Endothelial cell of umbilical vein (primary cell): ENCODE measurements around the gene NLGN1. TPM values are rescaled to one million over a fixed set of nuclear protein-coding genes. Genes with fewer than 3 reads are reported as not detected.
"Not testable (repeated sequence)": the region's sequence is repeated elsewhere in the genome, so short reads cannot be mapped to it uniquely, and the experiment has no call there.

Experiments used
- BruUV-seq: library from RNA; stranded (reverse); fragments of 400-500 nt; replicated peaks from 2 replicates; lab custom pipeline; 2021; lab: Mats Ljungman, UMichigan
- CTCF ChIA-PET: fragments of 300-600, 350-600 bp; sonication (Branson Sonifier 250); formaldehyde crosslinking; loops from one replicate; lab custom pipeline; 2021; ENCODE audit warnings: antibody characterized with exemption, inconsistent platforms; lab: Charles Lee
- POLR2A ChIA-PET: fragments of 300-600, 350-600 bp; sonication (Branson Sonifier 250); formaldehyde crosslinking; loops from one replicate; lab custom pipeline; 2021; ENCODE audit warnings: antibody characterized with exemption, inconsistent platforms; lab: Charles Lee
- DNase-seq: peaks from one replicate; pipeline ENCODE4 v3.0.0-alpha.2; 2011; ENCODE audit warnings: low read depth, low spot score
- FAIRE-seq: peaks from 2 replicates; lab custom pipeline; 2011; peaks lifted over from hg19 to GRCh38; lab: Jason Lieb, UNC
- H2AFZ ChIP-seq: 2 replicates; pipeline ENCODE4 v1.6.0; 2012; ENCODE audit warnings: low read depth, low read length, control low read depth, inconsistent platforms
- H3K27ac ChIP-seq: 2 replicates; pipeline ENCODE4 v1.5.1; 2011; ENCODE audit warnings: low read depth, mild to moderate bottlenecking, control low read depth, low read length, moderate library complexity; ENCODE audit not compliant: insufficient read depth
- H3K27me3 ChIP-seq, 2 experiments: 2 replicates each; pipeline versions ENCODE4 v1.6.0 to v1.6.1; 2011; ENCODE audit warnings: low read length in 2 of 2, mixed read lengths in 1 of 2; ENCODE audit not compliant: control insufficient read depth in 2 of 2, insufficient read depth in 2 of 2
- H3K36me3 ChIP-seq, 2 experiments: 2 replicates in 1 of 2; 3 replicates in 1 of 2; pipeline ENCODE4 v1.5.1; 2011; ENCODE audit warnings: low read length in 2 of 2, mild to moderate bottlenecking in 1 of 2, moderate library complexity in 1 of 2; ENCODE audit not compliant: control insufficient read depth in 2 of 2, insufficient read depth in 2 of 2; ENCODE audit errors: extremely low read depth in 1 of 2
- H3K4me1 ChIP-seq: 3 replicates; pipeline ENCODE4 v1.5.1; 2011; ENCODE audit warnings: mild to moderate bottlenecking, low read length; ENCODE audit not compliant: control insufficient read depth, insufficient read depth; ENCODE audit errors: extremely low read depth
- H3K4me2 ChIP-seq: 2 replicates; pipeline ENCODE4 v1.6.1; 2011; ENCODE audit warnings: low read length, control low read depth, mixed read lengths; ENCODE audit not compliant: insufficient read depth
- H3K4me3 ChIP-seq, 3 experiments: fragments of 200-600 bp in 1 of 3; sonication (generic), shearing (Covaris generic) in 1 of 3; replicated peaks in 1 of 3; 2 replicates each; pipeline ENCODE4 v1.5.1; 2011 to 2016; ENCODE audit warnings: control low read depth in 3 of 3, low read length in 3 of 3, mild to moderate bottlenecking in 2 of 3, inconsistent platforms in 1 of 3, low read depth in 1 of 3, moderate library complexity in 1 of 3; ENCODE audit not compliant: insufficient read depth in 1 of 3
- H3K79me2 ChIP-seq: 2 replicates; pipeline ENCODE4 v1.6.0; 2012; ENCODE audit warnings: low read length, inconsistent platforms; ENCODE audit not compliant: control insufficient read depth, insufficient read depth
- H3K9ac ChIP-seq: replicated peaks from 2 replicates; pipeline ENCODE3; 2011; ENCODE audit warnings: low read length, control low read depth; ENCODE audit not compliant: insufficient read depth; ENCODE audit errors: extremely low read depth
- H3K9me1 ChIP-seq: replicated peaks from 3 replicates; pipeline ENCODE4 v1.6.0; 2011; ENCODE audit warnings: mild to moderate bottlenecking, low read length; ENCODE audit not compliant: control insufficient read depth, insufficient read depth; ENCODE audit errors: extremely low read depth
- H3K9me3 ChIP-seq: replicated peaks from 2 replicates; pipeline ENCODE4 v1.5.1; 2012; ENCODE audit warnings: low read length, inconsistent platforms; ENCODE audit not compliant: control insufficient read depth, insufficient read depth
- H4K20me1 ChIP-seq: replicated peaks from 2 replicates; pipeline ENCODE3; 2011; ENCODE audit warnings: mild to moderate bottlenecking, low read length; ENCODE audit not compliant: control insufficient read depth, insufficient read depth; ENCODE audit errors: extremely low read depth
- EZH2 ChIP-seq: IDR thresholded peaks from 2 replicates; pipeline ENCODE4 v1.6.1; 2012; ENCODE audit warnings: borderline replicate concordance, low read depth, mild to moderate bottlenecking, moderate library complexity, low read length, inconsistent platforms; ENCODE audit not compliant: severe bottlenecking
- MYC ChIP-seq: IDR thresholded peaks from one replicate; pipeline ENCODE4 v1.6.1; 2011; ENCODE audit warnings: mild to moderate bottlenecking, low read depth, low read length
- POLR2A ChIP-seq: IDR thresholded peaks from 2 replicates; pipeline ENCODE4 v1.6.1; 2012; ENCODE audit warnings: low read depth, mild to moderate bottlenecking, control low read depth, low read length
- dilution Hi-C: fragments of 300-500 bp; cut with MboI; formaldehyde crosslinking; loops from one replicate; pipeline ENCODE4 v1.15.0; 2019; ENCODE audit warnings: low sequenced_read_pairs; ENCODE audit not compliant: extremely low pct_ligation_motif_present
- intact Hi-C: fragments of 100-400 bp; cut with micrococcal nuclease; formaldehyde crosslinking; loops from one replicate; pipeline ENCODE4 v1.10.0; 2022
- polyA plus RNA-seq, 4 experiments: library from polyadenylated mRNA; depleted of rRNA in 3 of 4; stranded (reverse) in 3 of 4; unstranded in 1 of 4; fragments of >200 nt; gene quantifications; 2 replicates each; pipeline versions ENCODE4 v1.2.1 to v1.2.3, GENCODE V29; 2011 to 2012; ENCODE audit warnings: missing spikeins in 1 of 4
- total RNA-seq: library from RNA; stranded (reverse); gene quantifications from 2 replicates; pipeline ENCODE4 v1.2.3, GENCODE V29; 2021

NLGN1 gene
- total and polyA plus RNA-seq, 2 donors (not counting 3 experiments of a cell fraction or from before 2014, with no cell fraction given), result 7.9 to 16.3 TPM

DNA sequence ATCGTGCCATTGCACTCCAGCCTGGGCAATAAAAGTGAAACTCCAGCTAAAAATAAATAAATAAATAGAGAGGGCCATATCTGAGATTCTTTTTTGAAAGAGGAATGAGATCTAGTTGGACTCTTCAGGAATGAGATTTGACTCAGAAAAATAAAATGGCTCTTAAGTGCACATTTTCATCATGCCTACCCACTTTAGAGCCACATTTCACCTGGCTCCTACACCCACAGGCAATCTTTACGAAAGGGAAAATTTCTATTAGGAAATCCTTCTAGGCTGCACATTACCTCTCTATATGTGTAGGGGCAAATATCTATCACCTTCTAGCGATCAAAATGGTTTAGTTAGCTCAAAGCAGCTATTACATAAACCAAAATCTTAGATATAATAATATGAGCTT is 16.9 kb upstream of the NLGN1 start:
- BruUV-seq, result no TSS peak
- ChIA-PET CTCF (interaction anchor here (0.8 to 1.2 kb wide), 3 partner anchors 8 to 11 kb away, joined by 3 to 4 read pairs (median 3); no protein-coding TSS in a partner anchor), POLR2A (no interaction called here)
- TF ChIP-seq EZH2, result no peak
- TF ChIP-seq MYC, result no peak
- no peak for TF ChIP-seq POLR2A
- Histone ChIP-seq H3K9me1 (no peaks in the 10 kb centered on the region), H4K20me1 (no peaks in the 10 kb centered on the region), H3K9me3 (no peaks in the 10 kb centered on the region), H3K9ac (no peak overlapping the region), H3K27ac (no peak overlapping the region), H3K4me2 (no peak overlapping the region), H3K4me1 (no peaks in the 10 kb centered on the region), H2AFZ (no peak overlapping the region), H3K36me3 (no peaks in the 10 kb centered on the region), H3K4me3 (no peak overlapping the region), H3K27me3 (no peaks in the 10 kb centered on the region), H3K79me2 (no peaks in the 10 kb centered on the region)
- intact Hi-C loops (no loop called here), dilution Hi-C loops (no loop called here)
- FAIRE-seq (no peak), DNase-seq (no peak)

DNA sequence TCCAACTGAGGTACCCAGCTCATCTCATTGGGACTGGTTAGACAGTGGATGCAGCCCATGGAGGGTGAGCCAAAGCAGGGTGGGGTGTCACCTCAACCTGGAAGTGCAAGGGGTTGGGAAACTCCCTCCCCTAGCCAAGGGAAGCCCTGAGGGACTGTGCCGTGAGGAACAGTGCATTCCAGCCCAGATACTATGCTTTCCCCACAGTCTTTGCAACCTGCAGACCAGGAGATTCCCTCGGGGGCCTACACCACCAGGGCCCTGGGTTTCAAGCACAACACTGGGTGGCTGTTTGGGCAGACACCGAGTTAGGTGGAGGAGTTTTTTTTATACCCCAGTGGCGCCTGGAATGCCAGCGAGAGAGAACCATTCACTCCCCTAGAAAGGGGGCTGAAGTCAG is 15.6 kb upstream of the NLGN1 start:
- H3K4me3 ChIP-seq, H3K4me1 ChIP-seq, H3K27ac ChIP-seq, H3K36me3 ChIP-seq, H3K27me3 ChIP-seq, H3K9me1 ChIP-seq, BruUV-seq, POLR2A ChIA-PET, H3K9ac ChIP-seq, H4K20me1 ChIP-seq, DNase-seq, H3K9me3 ChIP-seq, H2AFZ ChIP-seq, H3K79me2 ChIP-seq, dilution Hi-C loops, intact Hi-C loops, FAIRE-seq, H3K4me2 ChIP-seq: not testable (repeated sequence)
- CTCF ChIA-PET, result interaction anchor here (1.1 to 1.2 kb wide), 2 partner anchors 9 to 10 kb away, joined by 3 to 4 read pairs; no protein-coding TSS in a partner anchor
